ENCODE results near the gene RFX2. TPM values are rescaled to one million over a fixed set of nuclear protein-coding genes. Genes with fewer than 3 reads are reported as not detected.
A peak's percentile ranks its signal among the peaks of the same experiment; 100 is the strongest.

Gene RFX2
- total and polyA plus RNA-seq, 2 donors = 12.8 to 13.4 TPM

- Histone ChIP-seq H3K27ac (ENCODE audit: low read depth) (no peak overlapping the region), H3K4me1 (ENCODE audit: insufficient read depth) (no peaks in the 10 kb centered on the region), H3K4me3 (ENCODE audit: low read depth, low read length) (no peak overlapping the region), H3K36me3 (ENCODE audit: insufficient read depth) (no peaks in the 10 kb centered on the region)
- 35% methylated on average over 4 of the region's 4 CpGs for WGBS
- no peak for DNase-seq (ENCODE audit: extremely low spot score)
These were observed 11.3 kb downstream of the RFX2 start for GRCh38 chr19:6099033-6099432.

DNA sequence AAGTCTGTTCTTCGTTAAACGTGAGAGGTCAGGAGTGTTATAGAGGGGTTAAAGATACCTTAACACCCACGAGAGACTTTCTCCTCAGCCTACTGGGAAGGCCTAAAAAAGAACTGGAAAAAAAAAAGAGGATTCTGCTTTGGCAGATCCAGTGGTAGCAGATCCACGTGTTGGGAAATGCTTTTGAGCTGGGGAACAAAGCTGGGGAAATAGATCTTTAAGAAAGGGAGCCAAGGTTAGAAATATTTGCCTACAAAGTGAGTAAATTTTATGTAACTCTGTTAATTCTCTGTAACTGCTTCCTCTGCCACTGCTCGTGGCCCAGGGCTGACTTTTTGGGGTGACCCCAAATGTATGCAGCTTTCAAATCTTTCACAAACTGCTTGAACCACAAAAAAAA lies 11.7 kb downstream of the RFX2 start:
- no peak for DNase-seq (ENCODE audit: extremely low spot score)
- WGBS = 23% methylated on average over 5 of the region's 5 CpGs

GRCh38 chr19:6097911-6098310 lies 12.4 kb downstream of the RFX2 start:
- Histone ChIP-seq H3K4me1 (ENCODE audit: insufficient read depth) (no peaks in the 10 kb centered on the region), H3K27ac (ENCODE audit: low read depth) (no peak overlapping the region)
- WGBS = 64% methylated on average over 4 of the region's 4 CpGs

More for the DNA sequence above, 11.7 kb downstream of the RFX2 start:
- H3K36me3 ChIP-seq (ENCODE audit: insufficient read depth) = no peaks in the 10 kb centered on the region
- H3K4me3 ChIP-seq (ENCODE audit: low read depth, low read length) = no peak overlapping the region
- H3K27ac ChIP-seq (ENCODE audit: low read depth) = no peak overlapping the region
- H3K4me1 ChIP-seq (ENCODE audit: insufficient read depth) = no peaks in the 10 kb centered on the region

GRCh38 chr19:6095760-6096159 lies 14.5 kb downstream of the RFX2 start:
- H3K4me1 ChIP-seq (ENCODE audit: insufficient read depth) = no peaks in the 10 kb centered on the region

More at GRCh38 chr19:6097911-6098310, 12.4 kb downstream of the RFX2 start:
- Histone ChIP-seq H3K4me3 (ENCODE audit: low read depth, low read length) (no peak overlapping the region), H3K36me3 (ENCODE audit: insufficient read depth) (no peaks in the 10 kb centered on the region)
- DNase-seq (ENCODE audit: extremely low spot score) = no peak

DNA sequence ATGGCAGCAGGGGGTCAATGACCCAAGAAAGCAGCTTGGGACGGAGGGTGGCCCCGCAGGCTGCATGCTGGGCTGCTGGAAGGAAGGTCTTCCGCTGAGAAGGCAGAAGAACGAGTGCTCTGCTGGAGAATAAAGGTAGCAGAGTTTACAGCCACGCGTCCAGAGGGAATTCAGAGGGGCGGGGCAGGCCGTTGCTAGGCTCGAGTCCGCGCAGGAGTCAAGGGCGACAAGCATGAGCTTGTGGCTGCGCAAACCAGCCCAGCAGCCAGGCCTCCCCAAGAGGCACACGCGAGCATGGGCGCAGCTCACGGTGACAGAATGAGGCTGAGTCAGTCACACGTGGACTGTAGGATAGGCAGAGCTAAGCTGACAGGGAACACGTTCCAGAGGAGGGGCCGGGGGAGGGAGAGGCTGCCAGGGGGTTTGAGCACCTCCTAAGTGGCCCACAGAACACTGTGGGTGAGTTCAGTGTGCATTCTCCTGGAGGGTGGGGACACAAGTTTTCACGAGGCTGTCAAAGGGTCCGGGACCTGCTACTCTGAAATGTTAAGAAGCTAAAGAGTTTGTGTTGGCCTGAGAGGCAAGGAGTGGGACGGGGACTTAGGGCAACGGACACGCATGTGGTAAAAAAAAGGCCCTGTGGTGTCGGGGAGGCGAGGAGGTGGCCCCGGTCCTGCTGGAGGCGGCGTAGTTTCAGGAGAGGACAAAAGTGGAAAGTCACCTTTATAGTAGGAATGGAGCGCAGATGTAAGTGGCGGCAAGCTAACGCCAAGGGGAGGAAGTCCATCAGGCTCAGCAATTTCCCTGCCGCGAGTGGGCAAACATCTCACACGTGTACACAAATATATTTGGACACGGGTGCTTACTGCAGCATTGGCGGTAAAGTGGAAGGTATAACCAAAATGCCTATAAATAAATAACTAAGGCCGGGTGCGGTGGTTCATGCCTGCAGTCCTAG lies 17.7 kb downstream of the RFX2 start:
- WGBS = 25% methylated on average over 40 of the region's 40 CpGs
- DNase-seq (ENCODE audit: extremely low spot score) = peak; percentile 81
- Histone ChIP-seq H3K36me3 (ENCODE audit: insufficient read depth) (no peaks in the 10 kb centered on the region), H3K4me3 (ENCODE audit: low read depth, low read length) (no peak overlapping the region), H3K4me1 (ENCODE audit: insufficient read depth) (no peaks in the 10 kb centered on the region), H3K27ac (ENCODE audit: low read depth) (peak overlapping the region; percentile 95)

More at GRCh38 chr19:6095760-6096159, 14.5 kb downstream of the RFX2 start:
- Histone ChIP-seq H3K36me3 (ENCODE audit: insufficient read depth) (no peaks in the 10 kb centered on the region), H3K27ac (ENCODE audit: low read depth) (no peak overlapping the region), H3K4me3 (ENCODE audit: low read depth, low read length) (no peak overlapping the region)
- DNase-seq (ENCODE audit: extremely low spot score) = no peak
- WGBS = 52% methylated on average over 4 of the region's 4 CpGs

DNA sequence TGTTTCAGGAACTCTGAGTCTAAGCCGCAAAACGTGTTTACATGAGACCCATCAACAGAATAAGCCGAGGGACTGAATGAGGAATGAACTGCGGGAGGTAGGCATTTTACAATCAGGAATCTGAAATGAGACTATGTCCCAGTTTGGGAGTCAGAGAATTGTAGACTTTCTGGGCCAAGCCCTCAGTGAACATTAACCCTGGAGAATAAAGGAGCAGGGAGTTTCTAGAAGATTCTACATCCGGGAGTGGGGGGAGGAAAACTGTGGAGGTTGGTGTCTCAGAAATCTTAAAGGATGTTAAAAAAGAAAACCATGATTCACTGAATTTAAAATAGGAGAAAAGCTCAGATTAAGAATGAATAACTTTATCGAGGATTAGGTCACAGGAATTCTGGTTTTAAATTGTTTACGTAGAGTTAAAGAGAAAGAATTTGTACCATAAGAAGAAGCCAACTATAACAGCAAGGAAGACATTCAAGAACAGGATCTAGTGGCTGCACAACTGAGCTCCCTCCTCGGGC lies 18.5 kb downstream of the RFX2 start:
- no peak for DNase-seq (ENCODE audit: extremely low spot score)
- WGBS = 17% methylated on average over 8 of the region's 8 CpGs
- H3K4me3 ChIP-seq (ENCODE audit: low read depth, low read length) = no peak overlapping the region
- H3K36me3 ChIP-seq (ENCODE audit: insufficient read depth) = no peaks in the 10 kb centered on the region
- peak overlapping the region; percentile 95 for H3K27ac ChIP-seq (ENCODE audit: low read depth)
- H3K4me1 ChIP-seq (ENCODE audit: insufficient read depth) = no peaks in the 10 kb centered on the region

DNA sequence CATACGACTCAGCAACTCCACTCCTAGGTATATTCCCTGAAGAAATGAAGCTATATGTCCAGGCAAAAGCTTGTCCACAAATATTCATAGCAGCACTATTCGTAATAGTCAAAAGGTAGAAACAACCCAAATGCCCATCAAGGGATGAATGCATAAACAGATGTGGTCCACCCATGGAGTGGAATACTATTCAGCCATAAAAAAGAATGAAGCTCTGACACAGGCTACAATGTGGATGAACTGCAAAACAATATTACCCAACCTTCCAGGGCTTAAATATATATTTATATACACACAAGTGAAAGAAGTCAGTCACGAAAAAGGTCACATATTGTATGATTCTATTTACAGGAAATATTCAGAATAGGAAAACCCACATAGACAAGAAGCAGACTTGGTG lies 19.7 kb downstream of the RFX2 start:
- H3K4me1 ChIP-seq (ENCODE audit: insufficient read depth) = no peaks in the 10 kb centered on the region
- 91% methylated on average over 3 of the region's 3 CpGs for WGBS
- H3K27ac ChIP-seq (ENCODE audit: low read depth) = no peak overlapping the region
- H3K4me3 ChIP-seq (ENCODE audit: low read depth, low read length) = no peak overlapping the region
- no peaks in the 10 kb centered on the region for H3K36me3 ChIP-seq (ENCODE audit: insufficient read depth)
- DNase-seq (ENCODE audit: extremely low spot score) = no peak

GRCh38 chr19:6088602-6089049 lies 21.7 kb downstream of the RFX2 start:
- 60% methylated on average over 3 of the region's 3 CpGs for WGBS
- Histone ChIP-seq H3K36me3 (ENCODE audit: insufficient read depth) (no peaks in the 10 kb centered on the region), H3K4me1 (ENCODE audit: insufficient read depth) (no peaks in the 10 kb centered on the region), H3K27ac (ENCODE audit: low read depth) (no peak overlapping the region), H3K4me3 (ENCODE audit: low read depth, low read length) (no peak overlapping the region)
- no peak for DNase-seq (ENCODE audit: extremely low spot score)

DNA sequence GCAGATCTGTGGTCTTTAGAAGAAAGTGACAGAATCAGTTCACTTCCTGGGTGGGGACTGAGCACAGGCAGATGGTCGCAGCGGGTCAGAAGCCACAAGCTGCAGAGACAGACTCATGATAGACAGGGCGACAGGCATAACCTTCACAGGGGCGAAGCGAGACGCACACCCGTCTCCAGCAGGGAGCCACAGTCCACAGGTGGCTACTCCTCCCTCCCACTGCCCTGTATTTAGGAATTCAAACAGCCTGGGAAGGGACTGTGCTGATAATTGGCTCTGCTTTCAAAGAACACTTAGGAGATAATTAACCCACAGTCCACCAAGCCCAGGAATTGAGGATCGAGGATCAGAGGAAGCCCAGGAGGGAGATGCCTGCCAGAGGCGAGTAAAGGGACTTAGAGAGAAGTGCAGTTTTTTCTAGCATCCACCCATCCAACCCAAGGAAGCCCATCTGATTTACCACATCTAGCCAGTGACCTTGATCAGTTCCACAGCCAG lies 23.2 kb downstream of the RFX2 start:
- no peaks in the 10 kb centered on the region for H3K4me1 ChIP-seq (ENCODE audit: insufficient read depth)
- H3K4me3 ChIP-seq (ENCODE audit: low read depth, low read length) = no peak overlapping the region
- no peak for DNase-seq (ENCODE audit: extremely low spot score)

DNA sequence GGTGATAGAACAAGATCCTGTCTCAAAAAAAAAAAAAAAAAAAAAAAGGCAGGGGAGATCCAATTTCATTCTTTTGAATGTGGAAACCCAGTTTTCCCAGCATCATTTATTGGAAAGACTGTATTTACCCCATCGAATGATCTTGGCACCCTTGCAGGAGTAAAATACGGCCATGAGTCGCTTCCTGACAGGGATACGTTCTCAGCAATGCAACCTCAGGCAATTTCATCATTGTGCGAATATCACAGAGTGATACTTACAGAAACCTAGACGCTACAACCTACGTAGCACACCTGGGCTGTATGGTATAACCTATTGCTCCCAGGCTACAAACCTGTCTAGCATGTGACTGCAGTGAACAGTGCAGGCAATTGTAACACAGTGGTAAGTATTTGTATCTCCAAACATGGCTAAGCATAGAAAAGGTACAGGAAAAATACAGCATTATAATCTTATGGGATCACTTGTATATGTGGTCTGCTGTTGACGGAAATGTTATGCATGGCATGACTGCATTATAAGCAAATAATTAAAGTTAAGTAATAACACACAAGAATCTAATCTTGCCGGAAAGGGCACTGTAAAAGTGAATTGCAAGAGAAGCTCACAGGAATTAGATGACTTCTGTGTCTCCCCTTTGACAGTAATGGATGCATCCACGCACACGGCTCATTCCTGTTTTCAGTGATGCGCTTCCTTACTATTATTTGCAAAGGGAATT lies 24.1 kb downstream of the RFX2 start:
- Histone ChIP-seq H3K27ac (ENCODE audit: low read depth) (no peak overlapping the region), H3K4me1 (ENCODE audit: insufficient read depth) (no peaks in the 10 kb centered on the region)

More for the DNA sequence above, 23.2 kb downstream of the RFX2 start:
- H3K27ac ChIP-seq (ENCODE audit: low read depth) = peak overlapping the region; percentile 53
- no peaks in the 10 kb centered on the region for H3K36me3 ChIP-seq (ENCODE audit: insufficient read depth)
- WGBS = 27% methylated on average over 9 of the region's 9 CpGs

DNA sequence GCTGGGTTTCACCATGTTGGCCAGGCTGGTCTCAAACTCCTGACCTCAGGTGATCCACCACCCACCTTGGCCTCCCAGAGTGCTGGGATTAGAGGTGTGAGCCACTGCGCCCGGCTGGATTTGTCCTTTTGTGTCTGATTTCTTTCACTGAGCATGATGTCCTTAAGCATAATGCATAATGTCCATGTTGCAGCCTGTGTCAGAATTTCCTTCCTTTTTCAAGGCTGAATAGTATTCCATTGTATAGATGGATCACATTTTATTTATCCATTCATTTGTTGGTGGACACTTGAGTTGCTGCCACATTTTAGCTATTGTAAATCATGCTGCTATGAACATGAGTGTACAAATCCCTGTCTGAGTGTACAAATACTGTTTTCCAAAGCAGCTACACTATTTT lies 25.5 kb downstream of the RFX2 start:
- H3K4me3 ChIP-seq (ENCODE audit: low read depth, low read length) = no peak overlapping the region
- H3K36me3 ChIP-seq (ENCODE audit: insufficient read depth) = no peaks in the 10 kb centered on the region
- DNase-seq (ENCODE audit: extremely low spot score) = no peak
- WGBS = 100% methylated on average over 2 of the region's 2 CpGs
- H3K4me1 ChIP-seq (ENCODE audit: insufficient read depth) = no peaks in the 10 kb centered on the region
- H3K27ac ChIP-seq (ENCODE audit: low read depth) = no peak overlapping the region

More for the DNA sequence above, 24.1 kb downstream of the RFX2 start:
- DNase-seq (ENCODE audit: extremely low spot score) = no peak
- 67% methylated on average over 12 of the region's 12 CpGs for WGBS
- Histone ChIP-seq H3K36me3 (ENCODE audit: insufficient read depth) (no peaks in the 10 kb centered on the region), H3K4me3 (ENCODE audit: low read depth, low read length) (no peak overlapping the region)

- no peak overlapping the region for H3K4me3 ChIP-seq (ENCODE audit: low read depth, low read length)
- no peak overlapping the region for H3K27ac ChIP-seq (ENCODE audit: low read depth)
- no peaks in the 10 kb centered on the region for H3K4me1 ChIP-seq (ENCODE audit: insufficient read depth)
- H3K36me3 ChIP-seq (ENCODE audit: insufficient read depth) = no peaks in the 10 kb centered on the region
- no peak for DNase-seq (ENCODE audit: extremely low spot score)
- WGBS = 86% methylated on average over 5 of the region's 5 CpGs
These were observed 31.2 kb downstream of the RFX2 start for GRCh38 chr19:6079107-6079506.

- 91% methylated on average over 4 of the region's 4 CpGs for WGBS
- Histone ChIP-seq H3K27ac (ENCODE audit: low read depth) (no peak overlapping the region), H3K36me3 (ENCODE audit: insufficient read depth) (no peaks in the 10 kb centered on the region)
These were observed 32.2 kb downstream of the RFX2 start for GRCh38 chr19:6078068-6078467.

More at GRCh38 chr19:6078068-6078467, 32.2 kb downstream of the RFX2 start:
- H3K4me1 ChIP-seq (ENCODE audit: insufficient read depth) = no peaks in the 10 kb centered on the region
- no peak for DNase-seq (ENCODE audit: extremely low spot score)
- H3K4me3 ChIP-seq (ENCODE audit: low read depth, low read length) = no peak overlapping the region
